DND-41 (cell line): ENCODE measurements around the gene NLGN1.
A peak's percentile ranks its signal among the peaks of the same experiment; 100 is the strongest.

Experiments
- ATAC-seq: fragments of 200-7000 bp; cut with Tn5 transposase; 3 replicates; pipeline ENCODE4 v1.9.1; 2021; ENCODE audit warnings: low read depth; ENCODE audit not compliant: insufficient read depth
- DNase-seq: peaks from one replicate; pipeline ENCODE4 v3.0.0-alpha.2; 2020
- H2AFZ ChIP-seq: 2 replicates; pipeline ENCODE4 v1.6.0; 2012; ENCODE audit warnings: low read depth, low read length
- H3K27ac ChIP-seq: 2 replicates; pipeline ENCODE4 v1.5.1; 2012; ENCODE audit warnings: low read length, inconsistent platforms
- H3K27me3 ChIP-seq: fragments of 200-600 bp; sonication (generic); 2 replicates; pipeline ENCODE4 v1.6.0; 2012; ENCODE audit warnings: low read length, mild to moderate bottlenecking, inconsistent platforms; ENCODE audit not compliant: insufficient read depth, poor library complexity
- H3K36me3 ChIP-seq: 2 replicates; pipeline ENCODE4 v1.5.1; 2012; ENCODE audit warnings: low read length, inconsistent platforms; ENCODE audit not compliant: insufficient read depth
- H3K4me1 ChIP-seq: 2 replicates; pipeline ENCODE4 v1.5.1; 2012; ENCODE audit warnings: mild to moderate bottlenecking, low read length; ENCODE audit not compliant: insufficient read depth
- H3K4me2 ChIP-seq: 2 replicates; pipeline ENCODE4 v1.6.0; 2012; ENCODE audit warnings: mild to moderate bottlenecking, moderate library complexity, low read length, inconsistent platforms; ENCODE audit not compliant: insufficient read depth
- H3K4me3 ChIP-seq, 2 experiments: fragments of 200-600 bp in 1 of 2; shearing (Covaris generic) in 1 of 2; 2 replicates each; pipeline ENCODE4 v1.5.1; 2012 to 2016; ENCODE audit warnings: inconsistent platforms in 2 of 2, low read length in 2 of 2, mild to moderate bottlenecking in 2 of 2, low read depth in 1 of 2, moderate library complexity in 1 of 2
- H3K79me2 ChIP-seq: 2 replicates; pipeline ENCODE4 v1.6.0; 2012; ENCODE audit warnings: low read length, inconsistent platforms; ENCODE audit not compliant: insufficient read depth
- H3K9ac ChIP-seq: 2 replicates; pipeline ENCODE4 v1.6.0; 2012; ENCODE audit warnings: low read depth, mild to moderate bottlenecking, inconsistent platforms, low read length, moderate library complexity
- H3K9me3 ChIP-seq: 2 replicates; pipeline ENCODE4 v1.5.1; 2012; ENCODE audit warnings: low read length, moderate library complexity, mild to moderate bottlenecking, inconsistent platforms; ENCODE audit not compliant: insufficient read depth, severe bottlenecking
- H4K20me1 ChIP-seq: 2 replicates; pipeline ENCODE4 v1.6.0; 2012; ENCODE audit warnings: low read length; ENCODE audit not compliant: insufficient read depth
- CTCF ChIP-seq: IDR thresholded peaks from 2 replicates; pipeline ENCODE4 v1.5.1; 2012; ENCODE audit warnings: borderline replicate concordance, low read length, moderate library complexity, mild to moderate bottlenecking; ENCODE audit not compliant: poor library complexity, severe bottlenecking; ENCODE audit errors: extremely low read depth
- EZH2 ChIP-seq: IDR thresholded peaks from 3 replicates; pipeline ENCODE4 v1.6.1; 2012; ENCODE audit warnings: borderline replicate concordance, low read depth, mild to moderate bottlenecking, moderate library complexity, low read length, inconsistent platforms; ENCODE audit not compliant: severe bottlenecking

The NLGN1 gene

DNA sequence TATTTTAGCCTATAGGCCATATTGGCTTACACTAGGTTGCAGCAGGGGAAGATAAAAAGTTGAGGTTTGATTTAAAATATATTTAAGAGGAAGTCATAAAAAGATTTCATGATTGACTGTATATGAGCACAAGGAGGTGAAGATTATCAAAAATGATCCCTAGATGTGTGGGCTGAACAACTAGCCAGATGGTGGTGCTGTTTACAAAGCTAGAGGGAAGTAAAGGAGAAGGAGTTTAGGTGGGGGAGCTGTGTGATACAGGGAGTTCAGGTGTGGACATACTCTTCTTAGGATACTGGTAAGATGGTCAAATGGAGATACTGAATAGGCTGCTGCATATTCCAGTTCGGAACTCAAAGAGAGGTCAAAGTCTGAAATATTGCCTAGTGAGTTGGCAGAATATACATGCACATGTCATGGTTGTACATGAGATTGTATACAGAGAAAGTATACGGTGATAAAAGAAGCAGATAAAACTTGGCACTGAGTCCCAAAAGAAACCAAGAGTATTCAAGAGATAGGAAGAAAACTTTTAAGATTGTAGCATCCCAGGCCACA lies 727.8 kb downstream of the NLGN1 start:
- Histone ChIP-seq H3K9ac (no peak overlapping the region), H3K36me3 (no peaks in the 10 kb centered on the region), H4K20me1 (no peaks in the 10 kb centered on the region), H3K9me3 (no peaks in the 10 kb centered on the region), H3K27me3 (no peaks in the 10 kb centered on the region), H3K4me2 (no peak overlapping the region), H3K79me2 (no peaks in the 10 kb centered on the region), H2AFZ (no peak overlapping the region), H3K4me1 (no peaks in the 10 kb centered on the region), H3K27ac (no peak overlapping the region), H3K4me3 (no peak overlapping the region)
- no peak for ATAC-seq
- TF ChIP-seq CTCF (peak; percentile 50), EZH2 (no peak)
- no peak for DNase-seq

DNA sequence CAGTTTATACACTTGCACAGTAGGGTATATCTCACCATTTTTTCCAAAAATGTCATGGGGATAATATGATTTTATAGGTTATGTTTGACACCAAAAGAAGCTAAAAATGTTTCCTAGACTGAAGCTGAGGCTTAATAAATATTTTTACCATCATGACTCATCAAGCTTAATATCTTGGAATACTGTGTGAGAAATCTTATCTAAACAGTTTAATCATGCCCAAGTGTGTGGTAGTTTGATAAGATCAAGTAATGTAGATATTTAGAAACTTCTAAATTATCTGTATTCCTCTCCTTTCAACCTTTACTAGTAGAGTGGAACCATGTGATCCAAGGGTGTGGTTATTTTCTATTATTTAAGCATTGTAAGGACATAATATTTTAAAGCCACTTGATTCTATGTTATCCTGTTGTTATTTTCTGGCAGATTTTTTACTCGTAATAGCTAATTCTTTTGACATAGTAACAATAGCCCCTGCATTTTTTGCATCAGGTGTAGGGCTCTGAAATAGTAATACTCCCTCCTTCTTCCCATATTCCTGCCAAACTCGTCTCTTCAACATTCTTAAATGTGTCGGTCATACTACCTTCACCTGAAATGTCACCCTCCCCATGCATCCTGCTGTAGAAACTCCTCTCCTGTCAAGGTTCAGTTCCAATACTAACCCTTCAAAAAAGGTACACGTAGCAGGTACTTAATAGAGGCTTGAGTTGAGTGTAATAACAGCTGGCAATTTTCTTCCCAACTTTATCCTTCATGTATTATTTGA lies 729.6 kb downstream of the NLGN1 start:
- no peak for ATAC-seq
- no peaks in the 10 kb centered on the region for H4K20me1 ChIP-seq
- H3K79me2 ChIP-seq, result no peaks in the 10 kb centered on the region
- H3K9ac ChIP-seq, result no peak overlapping the region
- H2AFZ ChIP-seq, result no peak overlapping the region
- no peaks in the 10 kb centered on the region for H3K36me3 ChIP-seq
- no peak for DNase-seq
- H3K27me3 ChIP-seq, result no peaks in the 10 kb centered on the region
- no peak overlapping the region for H3K27ac ChIP-seq
- H3K4me1 ChIP-seq, result no peaks in the 10 kb centered on the region
- H3K4me2 ChIP-seq, result no peak overlapping the region
- H3K9me3 ChIP-seq, result no peaks in the 10 kb centered on the region
- no peak for TF ChIP-seq EZH2
- no peak for TF ChIP-seq CTCF
- H3K4me3 ChIP-seq, result no peak overlapping the region

GRCh38 chr3:174132006-174132405 lies 734.5 kb downstream of the NLGN1 start:
- Histone ChIP-seq H2AFZ (no peak overlapping the region), H3K4me1 (no peaks in the 10 kb centered on the region), H3K9ac (no peak overlapping the region), H3K79me2 (no peaks in the 10 kb centered on the region), H3K9me3 (no peaks in the 10 kb centered on the region), H4K20me1 (no peaks in the 10 kb centered on the region), H3K4me2 (no peak overlapping the region), H3K27ac (no peak overlapping the region), H3K4me3 (no peak overlapping the region), H3K27me3 (no peaks in the 10 kb centered on the region), H3K36me3 (no peaks in the 10 kb centered on the region)
- ATAC-seq, result no peak
- DNase-seq, result no peak
- TF ChIP-seq EZH2 (no peak), CTCF (no peak)
